H1 (cell line): ENCODE results near the gene GNAI1. TPM values are rescaled to one million over a fixed set of nuclear protein-coding genes. Genes with fewer than 3 reads are reported as not detected.

Experiments
- CTCF ChIA-PET: fragments of 300-600 bp; sonication (Branson Sonifier 250); formaldehyde crosslinking; loops from one replicate; lab custom pipeline; 2021; ENCODE audit not compliant: partially characterized antibody; lab: Charles Lee
- POLR2A ChIA-PET: fragments of 300-600 bp; sonication (Branson Sonifier 250); formaldehyde crosslinking; loops from one replicate; lab custom pipeline; 2021; ENCODE audit warnings: inconsistent platforms; ENCODE audit not compliant: partially characterized antibody; lab: Charles Lee
- DNase-seq, 2 experiments: peaks; one replicate each; pipeline versions ENCODE4 v3.0.0 to v3.0.0-alpha.2; 2010 to 2022; ENCODE audit warnings: low spot score in 2 of 2, low read depth in 1 of 2, mixed read lengths in 1 of 2
- FAIRE-seq: peaks from 2 replicates; lab custom pipeline; 2011; peaks lifted over from hg19 to GRCh38; lab: Jason Lieb, UNC
- H2AFZ ChIP-seq: 2 replicates; pipeline ENCODE4 v1.8.1; 2012; ENCODE audit warnings: low read length, inconsistent platforms
- H2AK5ac ChIP-seq: 2 replicates; pipeline ENCODE4 v1.6.1; 2013; ENCODE audit warnings: low read depth, low read length
- H2BK120ac ChIP-seq: replicated peaks from 2 replicates; pipeline ENCODE3; 2013; ENCODE audit warnings: low read depth, low read length, inconsistent platforms
- H2BK12ac ChIP-seq: 2 replicates; pipeline ENCODE4 v1.6.1; 2013; ENCODE audit warnings: low read depth, low read length
- H2BK15ac ChIP-seq: 2 replicates; pipeline ENCODE4 v1.6.1; 2013; ENCODE audit warnings: low read length
- H2BK20ac ChIP-seq: 2 replicates; pipeline ENCODE4 v1.6.1; 2013; ENCODE audit warnings: low read length
- H2BK5ac ChIP-seq: 2 replicates; pipeline ENCODE4 v1.6.1; 2013; ENCODE audit warnings: low read depth, low read length
- H3K14ac ChIP-seq: 2 replicates; pipeline ENCODE4 v1.6.1; 2013; ENCODE audit warnings: inconsistent platforms; ENCODE audit not compliant: insufficient read length
- H3K18ac ChIP-seq: 2 replicates; pipeline ENCODE4 v1.6.1; 2013; ENCODE audit warnings: low read length; ENCODE audit errors: extremely low read depth
- H3K23ac ChIP-seq: 2 replicates; pipeline ENCODE4 v1.6.1; 2013; ENCODE audit warnings: inconsistent platforms; ENCODE audit not compliant: insufficient read length
- H3K23me2 ChIP-seq: 2 replicates; pipeline ENCODE4 v1.6.1; 2013; ENCODE audit warnings: low read depth, low read length
- H3K27ac ChIP-seq: 2 replicates; pipeline ENCODE4 v1.6.1; 2011; ENCODE audit warnings: low read depth, low read length, inconsistent platforms
- H3K27me3 ChIP-seq, 4 experiments: replicated peaks in 1 of 4; 1 replicate in 1 of 4; 2 replicates in 3 of 4; pipeline versions ENCODE4 v1.6.1 to v1.8.1; 2011 to 2013; ENCODE audit warnings: low read length in 3 of 4, mild to moderate bottlenecking in 3 of 4, inconsistent platforms in 2 of 4, mixed read lengths in 2 of 4, moderate library complexity in 1 of 4; ENCODE audit not compliant: control insufficient read depth in 3 of 4, insufficient read depth in 3 of 4; ENCODE audit errors: extremely low read depth in 1 of 4
- H3K36me3 ChIP-seq, 4 experiments: 2 replicates each; pipeline versions ENCODE4 v1.6.1 to v1.8.1; 2011 to 2013; ENCODE audit warnings: mild to moderate bottlenecking in 4 of 4, low read length in 3 of 4, moderate library complexity in 2 of 4, control low read depth in 1 of 4, inconsistent platforms in 1 of 4; ENCODE audit not compliant: insufficient read depth in 4 of 4, control insufficient read depth in 2 of 4
- H3K4ac ChIP-seq: replicated peaks from 2 replicates; pipeline ENCODE3; 2013; ENCODE audit warnings: low read length, low read depth, mixed read lengths, inconsistent platforms; ENCODE audit not compliant: insufficient read length
- H3K4me1 ChIP-seq, 4 experiments: replicated peaks in 1 of 4; 1 replicate in 1 of 4; 2 replicates in 3 of 4; pipeline versions ENCODE4 v1.6.1 to v1.8.1; 2011 to 2013; ENCODE audit warnings: low read length in 3 of 4, inconsistent platforms in 2 of 4, mixed read lengths in 1 of 4; ENCODE audit not compliant: insufficient read depth in 4 of 4, control insufficient read depth in 3 of 4
- H3K4me2 ChIP-seq, 2 experiments: 2 replicates each; pipeline versions ENCODE4 v1.6.1 to v1.8.1; 2011 to 2013; ENCODE audit warnings: low read depth in 2 of 2, low read length in 2 of 2, control low read depth in 1 of 2, inconsistent platforms in 1 of 2, mild to moderate bottlenecking in 1 of 2; ENCODE audit not compliant: insufficient read depth in 1 of 2
- H3K4me3 ChIP-seq, 4 experiments: fragments of 200-600, 300-600 bp in 1 of 4; sonication (generic), shearing (Covaris generic), sonication (Bioruptor Twin) in 1 of 4; 2 replicates each; pipeline versions ENCODE4 v1.5.1 to v1.8.1; 2011 to 2016; ENCODE audit warnings: low read length in 4 of 4, low read depth in 3 of 4, control low read depth in 2 of 4, inconsistent platforms in 2 of 4, mild to moderate bottlenecking in 2 of 4, mixed read lengths in 1 of 4, moderate library complexity in 1 of 4; ENCODE audit not compliant: insufficient read depth in 2 of 4; ENCODE audit errors: extremely low read depth in 1 of 4
- H3K56ac ChIP-seq: replicated peaks from 2 replicates; pipeline ENCODE3; 2013; ENCODE audit warnings: low read depth, mild to moderate bottlenecking, mixed read lengths, low read length, inconsistent platforms; ENCODE audit not compliant: insufficient read length
- H3K79me1 ChIP-seq: 2 replicates; pipeline ENCODE4 v1.6.1; 2013; ENCODE audit warnings: low read depth, low read length, control low read depth
- H3K79me2 ChIP-seq, 2 experiments: 2 replicates each; pipeline versions ENCODE4 v1.6.1 to v1.8.1; 2012 to 2013; ENCODE audit warnings: low read length in 2 of 2, mild to moderate bottlenecking in 2 of 2, inconsistent platforms in 1 of 2; ENCODE audit not compliant: insufficient read depth in 2 of 2, control insufficient read depth in 1 of 2
- H3K9ac ChIP-seq, 4 experiments: replicated peaks in 1 of 4; 1 replicate in 1 of 4; 2 replicates in 3 of 4; pipeline versions ENCODE4 v1.6.1 to v1.8.1; 2011 to 2013; ENCODE audit warnings: low read depth in 3 of 4, low read length in 3 of 4, control low read depth in 2 of 4, mild to moderate bottlenecking in 2 of 4, moderate library complexity in 2 of 4, inconsistent platforms in 1 of 4; ENCODE audit errors: extremely low read depth in 1 of 4
- H3K9me3 ChIP-seq, 2 experiments: 2 replicates each; pipeline versions ENCODE4 v1.6.1 to v1.8.1; 2012 to 2013; ENCODE audit warnings: mild to moderate bottlenecking in 2 of 2, moderate library complexity in 2 of 2, control low read depth in 1 of 2, inconsistent platforms in 1 of 2, low read depth in 1 of 2, low read length in 1 of 2, mixed read lengths in 1 of 2; ENCODE audit not compliant: insufficient read depth in 2 of 2
- H4K20me1 ChIP-seq, 2 experiments: replicated peaks in 1 of 2; 2 replicates each; pipeline versions ENCODE3 to v1.8.1; 2011 to 2013; ENCODE audit warnings: inconsistent platforms in 2 of 2, low read length in 2 of 2, mild to moderate bottlenecking in 1 of 2; ENCODE audit not compliant: insufficient read depth in 2 of 2, control insufficient read depth in 1 of 2
- H4K5ac ChIP-seq: 2 replicates; pipeline ENCODE4 v1.6.1; 2013; ENCODE audit warnings: low read length, low read depth, mixed read lengths, inconsistent platforms; ENCODE audit not compliant: insufficient read length
- H4K8ac ChIP-seq: 2 replicates; pipeline ENCODE4 v1.8.0; 2013; ENCODE audit warnings: mild to moderate bottlenecking, moderate library complexity, low read length, inconsistent platforms; ENCODE audit not compliant: insufficient read depth; ENCODE audit errors: extremely low read depth
- H4K91ac ChIP-seq: replicated peaks from 2 replicates; pipeline ENCODE3; 2013; ENCODE audit warnings: low read length, mixed read lengths, inconsistent platforms; ENCODE audit not compliant: insufficient read length
- CTBP2 ChIP-seq: IDR thresholded peaks from 2 replicates; pipeline ENCODE4 v1.7.0; 2011; ENCODE audit warnings: borderline replicate concordance, mild to moderate bottlenecking, moderate library complexity, mixed read lengths, low read length; ENCODE audit not compliant: insufficient read depth, insufficient read length
- EGR1 ChIP-seq: IDR thresholded peaks from 2 replicates; pipeline ENCODE4 v1.6.1; 2011; ENCODE audit warnings: low read depth, low read length, borderline replicate concordance
- EZH2 ChIP-seq: fragments of 200-600 bp; sonication (generic); IDR thresholded peaks from 2 replicates; pipeline ENCODE4 v1.7.1; 2012; ENCODE audit warnings: low read depth, mild to moderate bottlenecking, moderate library complexity, low read length, inconsistent platforms; ENCODE audit not compliant: severe bottlenecking
- SRF ChIP-seq: IDR thresholded peaks from 2 replicates; pipeline ENCODE4 v1.6.1; 2011; ENCODE audit warnings: mild to moderate bottlenecking, low read depth, low read length, moderate library complexity
- WGBS, 2 experiments: shearing (Covaris generic) in 1 of 2; methylation state at CpG; one replicate each; pipeline versions ENCODE4 v1.1.6 to v1.1.7; 2013 to 2015; ENCODE audit warnings: low lambda C conversion rate in 2 of 2, mixed read lengths in 2 of 2, inconsistent platforms in 1 of 2, low coverage in 1 of 2, missing lambda C conversion rate in 1 of 2; ENCODE audit not compliant: insufficient replicate concordance in 2 of 2, insufficient coverage in 1 of 2, insufficient read length in 1 of 2; ENCODE audit errors: extremely low coverage in 1 of 2, missing lambda C conversion rate in 1 of 2; 5-methylcytosine and 5-hydroxymethylcytosine counted together
- polyA plus RNA-seq, 7 experiments: library from polyadenylated mRNA; depleted of rRNA in 3 of 7; stranded (reverse) in 5 of 7; unstranded in 2 of 7; fragments of >200 nt in 5 of 7; fragments of 200-250 nt in 2 of 7; gene quantifications; 1 replicate in 5 of 7; 2 replicates in 1 of 7; 4 replicates in 1 of 7; pipeline versions ENCODE4 v1.2.1 to v1.2.3, GENCODE V29; 2011 to 2013; ENCODE audit warnings: missing spikeins in 2 of 7, mixed read lengths in 2 of 7
- total RNA-seq: library from RNA; stranded (reverse); fragmentation: NEBNext Ultra II Directional; extraction: Animal tissue kit (Norgen Biotek cat#: 25700); gene quantifications from 2 replicates; pipeline ENCODE4 v1.2.1, GENCODE V29; 2021

The GNAI1 gene
- total and polyA plus RNA-seq, 2 of the 8 experiments (the other 6 are each of a cell fraction or from before 2014, with no cell fraction given) = 8.0 to 29.5 TPM

DNA sequence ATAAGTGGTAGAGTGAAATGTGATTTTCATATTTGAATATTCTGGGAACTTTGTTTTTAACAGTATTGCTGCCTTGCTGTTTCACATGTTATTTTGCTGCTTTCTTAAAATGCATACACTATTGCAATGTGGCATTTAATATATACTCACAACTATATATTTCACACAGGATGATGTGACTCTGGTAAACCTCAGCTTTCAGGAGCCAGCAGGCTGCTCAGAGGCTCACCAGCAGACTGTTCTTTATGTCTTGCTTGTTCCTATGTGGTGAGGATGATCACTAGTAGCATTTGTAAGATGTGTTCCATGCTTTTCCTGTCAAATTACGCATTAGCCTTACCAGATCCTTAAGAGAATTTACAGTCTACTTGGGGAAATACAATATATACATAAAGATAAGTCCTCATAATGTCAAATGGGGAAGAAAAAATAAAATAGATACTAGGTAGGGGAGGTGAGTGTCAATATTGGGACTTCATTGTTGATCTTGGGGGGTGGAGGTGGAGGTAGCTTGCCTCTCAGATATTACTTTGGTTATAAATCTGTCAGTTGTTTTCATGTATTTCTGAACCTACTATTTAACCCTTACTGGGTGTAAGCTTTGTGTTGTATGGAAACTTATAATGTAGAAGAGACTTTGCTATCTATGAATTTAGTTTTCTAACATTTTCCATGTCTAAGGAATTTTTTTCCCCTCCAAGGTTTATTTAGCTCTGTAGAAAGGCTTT, 8.4 kb downstream of the GNAI1 start:
- H4K20me1 ChIP-seq = peaks cover 3 to 6% of the 10 kb centered on the region in 2 experiments
- no peak overlapping the region for H3K4me2 ChIP-seq

More for the DNA sequence above, 8.4 kb downstream of the GNAI1 start:
- H3K4me1 ChIP-seq = peaks cover 0 to 10% (median 4%) of the 10 kb centered on the region in 4 experiments; a peak in 2 of 7 replicates
- H3K9ac ChIP-seq = no peak overlapping the region
- 96% methylated on average over 1 of the region's 1 CpG; no CpG with 5 or more reads in 1 of the 2 experiments for WGBS, 2 experiments
- H3K9me3 ChIP-seq = no peaks in the 10 kb centered on the region; a peak in 1 of 4 replicates
- H2BK120ac ChIP-seq = no peak overlapping the region
- H3K79me1 ChIP-seq = peaks cover 6% of the 10 kb centered on the region
- DNase-seq = no peak
- no peak overlapping the region for H3K23ac ChIP-seq
- H2BK5ac ChIP-seq = no peak overlapping the region
- no peak overlapping the region for H4K5ac ChIP-seq
- no peak overlapping the region for H4K8ac ChIP-seq
- H3K27ac ChIP-seq = no peak overlapping the region
- FAIRE-seq = no peak
- H2BK15ac ChIP-seq = no peak overlapping the region
- ChIA-PET POLR2A (no interaction called here), CTCF (no interaction called here)
- no peak overlapping the region for H4K91ac ChIP-seq
- H2BK20ac ChIP-seq = no peak overlapping the region
- H3K27me3 ChIP-seq = no peaks in the 10 kb centered on the region
- H3K14ac ChIP-seq = no peak overlapping the region
- no peak overlapping the region for H2AFZ ChIP-seq
- peaks cover 0 to 97% of the 10 kb centered on the region in 2 experiments; a peak in 3 of 4 replicates for H3K79me2 ChIP-seq
- TF ChIP-seq EZH2 (no peak), EGR1 (no peak), CTBP2 (no peak), SRF (no peak)
- H2AK5ac ChIP-seq = no peak overlapping the region
- no peak overlapping the region for H3K56ac ChIP-seq
- H3K4ac ChIP-seq = no peak overlapping the region
- H3K4me3 ChIP-seq = no peak overlapping the region
- H2BK12ac ChIP-seq = no peak overlapping the region
- H3K36me3 ChIP-seq = no peaks in the 10 kb centered on the region
- no peaks in the 10 kb centered on the region for H3K23me2 ChIP-seq
- no peak overlapping the region for H3K18ac ChIP-seq
